ENCODE results near the gene FBXW9. TPM values are rescaled to one million over a fixed set of nuclear protein-coding genes. Genes with fewer than 3 reads are reported as not detected.

Gene FBXW9
- total RNA-seq, 6 experiments from 2014 or later = 1.6 to 4.9 (median 2.6) TPM

- intact Hi-C loops (cut with DNase I) = loop anchor here in 1 of 2 donors (10.0 kb wide), 1 partner anchor 102 kb away; no protein-coding TSS in a partner anchor
- Histone ChIP-seq H3K27me3 (no peaks in the 10 kb centered on the region), H3K36me3 (peaks cover 0 to 23% (median under 1%) of the 10 kb centered on the region in 4 donors), H3K9me3 (no peaks in the 10 kb centered on the region), H3K27ac (peak within 1 kb of the TSS; percentile 12 to 81 (median 65)), H3K4me1 (peaks cover 0 to 28% (median 12%) of the 10 kb centered on the region in 4 donors), H3K4me3 (peak within 1 kb of the TSS; percentile 68 to 93 (median 83))
- DNase-seq = peak; percentile 80 to 81 (median 80)
- peak; percentile 79 to 86 (median 82) for ATAC-seq
- 0% methylated on average over 11 of the region's 46 CpGs for WGBS (ENCODE audit: insufficient coverage, low coverage, low lambda C conversion rate, missing lambda C conversion rate)
- TF ChIP-seq POLR2A (IDR thresholded peaks at IDR 0.05) (peak; percentile 30), CTCF (IDR thresholded peaks at IDR 0.05) (no peak)
Measured at GRCh38 chr19:12666265-12667048, 30.0 kb downstream of the FBXW9 start, which contains the start of the genes MAN2B1 and WDR83. MAN2B1 (minus strand) TSS chr19:12666742; CDS start chr19:12666701, 41 bp downstream. WDR83 (plus strand) TSS chr19:12666807; CDS start chr19:12669791, 2,984 bp downstream.

- 35% methylated on average over 7 of the region's 12 CpGs for WGBS (ENCODE audit: insufficient coverage, low coverage, low lambda C conversion rate, missing lambda C conversion rate)
- peak overlapping the region; percentile 68 to 93 (median 83) for H3K4me3 ChIP-seq
- intact Hi-C loops (cut with DNase I) = loop anchor here in 1 of 2 donors (10.0 kb wide), 1 partner anchor 101 kb away; no protein-coding TSS in a partner anchor
- TF ChIP-seq CTCF (IDR thresholded peaks at IDR 0.05) (no peak), POLR2A (IDR thresholded peaks at IDR 0.05) (no peak)
- ATAC-seq (peak in 1 of 4 donors; percentile 1), DNase-seq (no peak)
- H3K9me3 ChIP-seq = no peaks in the 10 kb centered on the region
- H3K36me3 ChIP-seq = peaks cover 0 to 29% (median 4%) of the 10 kb centered on the region in 4 donors
- H3K4me1 ChIP-seq = peaks cover 0 to 27% (median 12%) of the 10 kb centered on the region in 4 donors
- no peaks in the 10 kb centered on the region for H3K27me3 ChIP-seq
- peak overlapping the region in 1 of 3 donors; percentile 65 for H3K27ac ChIP-seq
Measured at GRCh38 chr19:12665671-12666264, 30.7 kb downstream of the FBXW9 start.

- peak in 1 of 3 donors; percentile 79 for DNase-seq
- WGBS (ENCODE audit: insufficient coverage, low coverage, low lambda C conversion rate, missing lambda C conversion rate) = 73% methylated on average over 3 of the region's 10 CpGs
- intact Hi-C loops (cut with DNase I) = loop anchor here in 1 of 2 donors (10.0 kb wide), 1 partner anchor 100 kb away; no protein-coding TSS in a partner anchor
- Histone ChIP-seq H3K9me3 (no peaks in the 10 kb centered on the region), H3K27me3 (no peaks in the 10 kb centered on the region), H3K36me3 (peaks cover 0 to 34% (median 4%) of the 10 kb centered on the region in 4 donors), H3K4me1 (peaks cover 0 to 21% (median 12%) of the 10 kb centered on the region in 4 donors), H3K4me3 (peak overlapping the region in 1 of 3 donors; percentile 83), H3K27ac (no peak overlapping the region)
- ATAC-seq = peak in 1 of 4 donors; percentile 6
- TF ChIP-seq CTCF (IDR thresholded peaks at IDR 0.05) (no peak), POLR2A (IDR thresholded peaks at IDR 0.05) (no peak)
Measured at GRCh38 chr19:12665281-12665573, 31.2 kb downstream of the FBXW9 start.

GRCh38 chr19:12664406-12665280 is 31.8 kb downstream of the FBXW9 start:
- no peaks in the 10 kb centered on the region for H3K9me3 ChIP-seq
- peaks cover 0 to 20% (median 12%) of the 10 kb centered on the region in 4 donors for H3K4me1 ChIP-seq
- DNase-seq (no peak), ATAC-seq (no peak)
- WGBS (ENCODE audit: insufficient coverage, low coverage, low lambda C conversion rate, missing lambda C conversion rate) = 80% methylated on average over 13 of the region's 29 CpGs
- no peaks in the 10 kb centered on the region for H3K27me3 ChIP-seq
- H3K4me3 ChIP-seq = no peak overlapping the region
- intact Hi-C loops (cut with DNase I) = loop anchor here in 1 of 2 donors (10.0 kb wide), 1 partner anchor 100 kb away; no protein-coding TSS in a partner anchor
- no peak overlapping the region for H3K27ac ChIP-seq
- TF ChIP-seq CTCF (IDR thresholded peaks at IDR 0.05) = no peak
- TF ChIP-seq POLR2A (IDR thresholded peaks at IDR 0.05) = no peak
- H3K36me3 ChIP-seq = peaks cover 0 to 40% (median 5%) of the 10 kb centered on the region in 4 donors
